IgD-negative memory B cell (primary cell): ENCODE data around the gene PLXNA3. TPM values are rescaled to one million over a fixed set of nuclear protein-coding genes. Genes with fewer than 3 reads are reported as not detected.

Experiments
- H3K27ac Mint-ChIP-seq, 3 donors: one replicate each; pipeline ENCODE4 v1.8.0; 2020 to 2022; ENCODE audit warnings: mild to moderate bottlenecking in 3 of 3, mixed read lengths in 3 of 3, moderate library complexity in 1 of 3
- H3K27me3 Mint-ChIP-seq: one replicate; pipeline ENCODE4 v1.8.0; 2021; ENCODE audit warnings: mixed read lengths
- H3K36me3 Mint-ChIP-seq: one replicate; pipeline ENCODE4 v1.8.0; 2020; ENCODE audit warnings: mild to moderate bottlenecking, mixed read lengths
- H3K4me1 Mint-ChIP-seq, 3 donors: one replicate each; pipeline ENCODE4 v1.8.0; 2020 to 2022; ENCODE audit warnings: mixed read lengths in 3 of 3, mild to moderate bottlenecking in 1 of 3
- H3K4me3 Mint-ChIP-seq, 4 donors: one replicate each; pipeline ENCODE4 v1.8.0; 2020 to 2022; ENCODE audit warnings: mild to moderate bottlenecking in 4 of 4, mixed read lengths in 4 of 4, moderate library complexity in 3 of 4
- H3K9me3 Mint-ChIP-seq, 3 donors: one replicate each; pipeline ENCODE4 v1.8.0; 2020 to 2021; ENCODE audit warnings: mixed read lengths in 3 of 3, mild to moderate bottlenecking in 1 of 3
- polyA plus RNA-seq: library from polyadenylated mRNA; unstranded; fragments of 300-500 nt; fragmentation: Illumina TruSeq; gene quantifications from one replicate; pipeline ENCODE4 v1.2.3, GENCODE V29; 2021

The PLXNA3 gene
- polyA plus RNA-seq, 1 donor from 2014 or later: 2.7 TPM

GRCh38 chrX:154525606-154526490 is 67.8 kb downstream of the PLXNA3 start:
- Mint-ChIP-seq H3K27ac (no peak overlapping the region), H3K4me3 (no peak overlapping the region), H3K27me3 (peaks cover 3% of the 10 kb centered on the region), H3K36me3 (no peaks in the 10 kb centered on the region), H3K4me1 (peaks cover 5 to 10% (median 9%) of the 10 kb centered on the region in 3 donors), H3K9me3 (no peaks in the 10 kb centered on the region)

GRCh38 chrX:154526901-154527675 is 69.0 kb downstream of the PLXNA3 start:
- Mint-ChIP-seq H3K4me1 (peaks cover 5 to 11% (median 9%) of the 10 kb centered on the region in 3 donors), H3K36me3 (no peaks in the 10 kb centered on the region), H3K4me3 (peak overlapping the region; percentile 22 to 84 (median 70)), H3K9me3 (no peaks in the 10 kb centered on the region), H3K27me3 (peaks cover 3% of the 10 kb centered on the region), H3K27ac (peak overlapping the region in 2 of 3 donors; percentile 60 to 85)

Other genes starting within 250 kb of the PLXNA3 start
- gene OPN1MW2, start 238.5 kb upstream of the PLXNA3 start, polyA plus RNA-seq: not detected
- not detected for gene OPN1MW3, start 200.7 kb upstream of the PLXNA3 start, polyA plus RNA-seq
- not detected for gene TEX28, start 163.2 kb upstream of the PLXNA3 start, polyA plus RNA-seq
- gene TKTL1, start 162.5 kb upstream of the PLXNA3 start, polyA plus RNA-seq: 5.5 TPM
- 396 TPM for gene FLNA, start 83.6 kb upstream of the PLXNA3 start, polyA plus RNA-seq
- 32.4 TPM for gene EMD, start 79.0 kb upstream of the PLXNA3 start, polyA plus RNA-seq
- gene RPL10, start 59.9 kb upstream of the PLXNA3 start, polyA plus RNA-seq: 5,716 TPM
- 29.4 TPM for gene DNASE1L1, start 49.0 kb upstream of the PLXNA3 start, polyA plus RNA-seq
- 51.3 TPM for gene TAFAZZIN, start 46.7 kb upstream of the PLXNA3 start, polyA plus RNA-seq
- 93.9 TPM for gene ATP6AP1, start 29.6 kb upstream of the PLXNA3 start, polyA plus RNA-seq
- 38.1 TPM for gene GDI1, start 21.1 kb upstream of the PLXNA3 start, polyA plus RNA-seq
- 31.3 TPM for gene FAM50A, start 14.1 kb upstream of the PLXNA3 start, polyA plus RNA-seq
- gene LAGE3, start 21.0 kb downstream of the PLXNA3 start, polyA plus RNA-seq: 51.7 TPM
- gene UBL4A, start 28.3 kb downstream of the PLXNA3 start, polyA plus RNA-seq: 41.4 TPM
- gene SLC10A3, start 32.3 kb downstream of the PLXNA3 start, polyA plus RNA-seq: 54.9 TPM
- 23.6 TPM for gene FAM3A, start 58.0 kb downstream of the PLXNA3 start, polyA plus RNA-seq
- gene G6PD, start 88.6 kb downstream of the PLXNA3 start, polyA plus RNA-seq: 4.8 TPM
- gene IKBKG, start 89.3 kb downstream of the PLXNA3 start, polyA plus RNA-seq: 37.3 TPM
- gene CTAG1A, start 126.9 kb downstream of the PLXNA3 start, polyA plus RNA-seq: not detected
- not detected for gene CTAG1B, start 161.0 kb downstream of the PLXNA3 start, polyA plus RNA-seq
- not detected for gene CTAG2, start 195.3 kb downstream of the PLXNA3 start, polyA plus RNA-seq